Tibial nerve (tissue), 4 donors: ENCODE data around the gene HPS6. TPM values are rescaled to one million over a fixed set of nuclear protein-coding genes. Genes with fewer than 3 reads are reported as not detected.
A peak's percentile ranks its signal among the peaks of the same experiment; 100 is the strongest.

Source experiments
- DNase-seq, 2 donors: peaks; one replicate each; pipeline ENCODE4 v3.0.0-alpha.2; 2019; ENCODE audit warnings: low spot score in 2 of 2
- H3K27ac ChIP-seq, 4 donors: fragments of 200-600 bp; sonication (generic) in 3 of 4; one replicate each; pipeline ENCODE4 v1.5.1; 2017 to 2019; ENCODE audit warnings: mild to moderate bottlenecking in 1 of 4
- H3K27me3 ChIP-seq, 2 donors: fragments of 200-600 bp; sonication (generic) in 1 of 2; one replicate each; pipeline versions ENCODE4 v1.5.1 to v1.6.0; 2017 to 2019
- H3K36me3 ChIP-seq, 3 donors: fragments of 200-600 bp; sonication (generic); one replicate each; pipeline ENCODE4 v1.5.1; 2018 to 2019
- H3K4me1 ChIP-seq, 4 donors: fragments of 200-600 bp; sonication (generic) in 3 of 4; one replicate each; pipeline ENCODE4 v1.5.1; 2017 to 2019
- H3K4me3 ChIP-seq, 4 donors: fragments of 200-600 bp; sonication (generic) in 3 of 4; one replicate each; pipeline ENCODE4 v1.5.1; 2017 to 2019; ENCODE audit warnings: mild to moderate bottlenecking in 1 of 4, moderate library complexity in 1 of 4
- H3K9me3 ChIP-seq, 4 donors: fragments of 200-600 bp; sonication (generic) in 3 of 4; one replicate each; pipeline ENCODE4 v1.5.1; 2017 to 2019
- EP300 ChIP-seq, 2 donors: sonication (generic); formaldehyde crosslinking; IDR thresholded peaks; one replicate each; pipeline ENCODE4 v1.6.1; 2017; ENCODE audit warnings: antibody characterized with exemption in 2 of 2, mild to moderate bottlenecking in 1 of 2
- POLR2A ChIP-seq, 2 donors: fragments of 450-650 bp; IDR thresholded peaks; one replicate each; pipeline ENCODE4 v1.6.1; 2017; ENCODE audit warnings: antibody characterized with exemption in 2 of 2, mild to moderate bottlenecking in 2 of 2, moderate library complexity in 2 of 2
- WGBS, 2 donors: methylation state at CpG; one replicate each; pipeline ENCODE4 v1.1.5; 2018; 5-methylcytosine and 5-hydroxymethylcytosine counted together
- total RNA-seq, 4 donors: library from RNA; depleted of rRNA; stranded (reverse); fragments of >200 nt; gene quantifications; one replicate each; pipeline ENCODE4 v1.1.0, GENCODE V29; 2016
- TF ChIP-seq, protein P1 (sequence below), 5 experiments: fragments of 200-600 bp in 3 of 5; fragments of 450-650 bp in 2 of 5; sonication (generic) in 3 of 5; IDR thresholded peaks; one replicate each; pipeline ENCODE4 v1.5.1; 2016 to 2019; ENCODE audit warnings: antibody characterized with exemption in 5 of 5, mild to moderate bottlenecking in 3 of 5, moderate library complexity in 2 of 5

HPS6 gene
- total RNA-seq, 4 donors from 2014 or later, result 33.5 to 36.5 (median 34.8) TPM

DNA sequence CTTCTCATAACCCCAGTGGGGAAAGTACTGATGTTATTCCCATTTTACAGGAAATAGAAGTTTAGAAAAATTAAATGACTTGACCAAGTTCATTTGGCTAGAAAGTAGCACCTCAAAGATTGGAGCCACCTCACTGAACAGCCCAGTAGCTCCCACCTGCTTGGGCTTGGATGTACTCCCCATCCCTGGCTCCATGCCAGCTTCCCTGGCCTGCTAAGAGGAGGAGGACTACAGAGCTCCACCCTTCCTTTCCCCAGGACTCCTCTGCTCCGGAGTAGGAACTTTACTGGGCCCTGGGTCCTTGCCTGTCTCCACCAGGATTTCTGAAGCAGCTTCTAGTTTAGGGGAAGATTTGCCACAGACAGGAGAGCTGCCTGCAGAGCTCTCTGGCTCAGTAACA lies 3.1 kb downstream of the HPS6 start:
- peaks cover 0 to 48% (median 17%) of the 10 kb centered on the region in 4 donors for H3K4me1 ChIP-seq
- no peak for TF ChIP-seq POLR2A (IDR thresholded peaks at IDR 0.05)
- TF ChIP-seq, protein P1, sequence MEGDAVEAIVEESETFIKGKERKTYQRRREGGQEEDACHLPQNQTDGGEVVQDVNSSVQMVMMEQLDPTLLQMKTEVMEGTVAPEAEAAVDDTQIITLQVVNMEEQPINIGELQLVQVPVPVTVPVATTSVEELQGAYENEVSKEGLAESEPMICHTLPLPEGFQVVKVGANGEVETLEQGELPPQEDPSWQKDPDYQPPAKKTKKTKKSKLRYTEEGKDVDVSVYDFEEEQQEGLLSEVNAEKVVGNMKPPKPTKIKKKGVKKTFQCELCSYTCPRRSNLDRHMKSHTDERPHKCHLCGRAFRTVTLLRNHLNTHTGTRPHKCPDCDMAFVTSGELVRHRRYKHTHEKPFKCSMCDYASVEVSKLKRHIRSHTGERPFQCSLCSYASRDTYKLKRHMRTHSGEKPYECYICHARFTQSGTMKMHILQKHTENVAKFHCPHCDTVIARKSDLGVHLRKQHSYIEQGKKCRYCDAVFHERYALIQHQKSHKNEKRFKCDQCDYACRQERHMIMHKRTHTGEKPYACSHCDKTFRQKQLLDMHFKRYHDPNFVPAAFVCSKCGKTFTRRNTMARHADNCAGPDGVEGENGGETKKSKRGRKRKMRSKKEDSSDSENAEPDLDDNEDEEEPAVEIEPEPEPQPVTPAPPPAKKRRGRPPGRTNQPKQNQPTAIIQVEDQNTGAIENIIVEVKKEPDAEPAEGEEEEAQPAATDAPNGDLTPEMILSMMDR (IDR thresholded peaks at IDR 0.05), result no peak
- TF ChIP-seq EP300 (IDR thresholded peaks at IDR 0.05), result no peak
- 45 to 64% methylated on average over 1 of the region's 1 CpG for WGBS, 2 donors
- H3K27ac ChIP-seq, result no peak overlapping the region
- no peak overlapping the region for H3K4me3 ChIP-seq
- H3K36me3 ChIP-seq, result peaks cover 0 to 31% (median 0%) of the 10 kb centered on the region in 3 donors
- no peaks in the 10 kb centered on the region for H3K27me3 ChIP-seq
- no peaks in the 10 kb centered on the region for H3K9me3 ChIP-seq
- peak in 1 of 2 donors; percentile 22 for DNase-seq

DNA sequence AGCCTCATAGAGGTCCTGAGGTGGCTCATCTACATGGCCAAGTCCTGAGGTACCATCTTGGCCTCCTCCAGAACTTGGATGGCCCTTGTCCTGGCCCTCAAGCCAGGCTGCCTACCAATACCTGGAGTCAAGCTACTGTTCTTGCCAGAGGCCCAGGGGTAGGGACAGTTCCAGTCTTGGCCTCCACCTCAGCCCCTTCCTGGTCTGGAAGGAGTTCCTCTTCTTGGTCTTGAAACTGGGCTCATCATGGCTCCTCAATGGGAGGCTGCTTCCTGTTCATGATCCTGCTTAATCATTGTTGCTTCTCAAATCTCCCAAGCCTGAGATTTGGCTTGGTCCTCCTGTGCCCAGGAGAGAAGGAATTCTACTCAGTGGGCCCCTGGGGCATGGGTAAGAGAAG lies 3.9 kb downstream of the HPS6 start:
- no peaks in the 10 kb centered on the region for H3K27me3 ChIP-seq
- TF ChIP-seq EP300 (IDR thresholded peaks at IDR 0.05) (no peak), POLR2A (IDR thresholded peaks at IDR 0.05) (no peak)
- TF ChIP-seq, protein P1 (IDR thresholded peaks at IDR 0.05), result no peak
- H3K4me3 ChIP-seq, result no peak overlapping the region
- no peak overlapping the region for H3K27ac ChIP-seq
- H3K4me1 ChIP-seq, result peaks cover 0 to 48% (median 17%) of the 10 kb centered on the region in 4 donors
- no peaks in the 10 kb centered on the region for H3K9me3 ChIP-seq
- H3K36me3 ChIP-seq, result peaks cover 0 to 31% (median 0%) of the 10 kb centered on the region in 3 donors
- DNase-seq, result no peak

DNA sequence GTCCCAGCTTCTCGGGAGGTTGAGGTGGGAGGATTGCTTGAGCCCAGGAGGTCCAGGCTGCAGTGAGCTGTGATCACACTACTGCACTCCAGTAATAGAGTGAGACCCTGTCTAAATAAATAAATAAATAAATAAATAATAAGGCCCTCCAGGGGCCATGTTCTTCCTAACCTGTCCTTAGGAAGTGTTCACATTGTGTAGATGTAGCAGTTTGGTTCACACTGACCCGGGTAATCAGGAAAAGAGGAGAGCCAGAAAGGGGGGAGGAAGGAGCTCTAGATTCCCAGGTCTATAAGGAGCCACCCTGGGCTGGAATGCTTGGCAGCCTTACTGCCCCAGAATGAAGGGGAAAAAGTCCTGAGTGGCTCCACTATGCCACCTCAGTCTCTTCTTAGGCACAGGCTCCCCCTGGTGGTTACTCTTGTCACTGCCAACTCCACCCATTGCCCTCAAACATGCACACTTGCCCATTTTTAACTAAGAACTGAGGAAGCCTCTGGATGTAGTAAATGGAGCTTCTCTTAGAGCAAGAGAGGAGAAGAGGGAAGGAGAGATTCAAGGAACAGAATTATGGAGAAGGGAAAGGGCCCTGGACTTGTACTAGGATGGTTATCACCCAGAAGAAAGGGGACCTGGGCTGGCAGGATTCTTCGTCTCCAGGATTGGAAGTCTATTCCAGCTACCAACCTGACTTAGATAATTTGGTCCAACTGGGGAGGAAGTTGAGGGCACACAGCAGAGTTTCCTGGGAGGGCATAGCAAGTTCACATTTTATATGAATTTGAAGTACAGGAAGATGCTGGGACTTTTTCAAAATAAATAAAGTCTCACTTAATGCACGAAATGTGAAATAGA lies 7.8 kb downstream of the HPS6 start:
- Histone ChIP-seq H3K4me1 (peaks cover 0 to 22% (median 0%) of the 10 kb centered on the region in 4 donors), H3K36me3 (peaks cover 0 to 17% (median 0%) of the 10 kb centered on the region in 3 donors), H3K27ac (no peak overlapping the region), H3K9me3 (no peaks in the 10 kb centered on the region), H3K27me3 (no peaks in the 10 kb centered on the region), H3K4me3 (no peak overlapping the region)
- no peak for TF ChIP-seq POLR2A (IDR thresholded peaks at IDR 0.05)
- TF ChIP-seq, protein P1 (IDR thresholded peaks at IDR 0.05), result peak; percentile 83 to 95 (median 88)
- 79 to 83% methylated on average over 4 of the region's 4 CpGs for WGBS, 2 donors
- peak; percentile 79 to 97 for DNase-seq

DNA sequence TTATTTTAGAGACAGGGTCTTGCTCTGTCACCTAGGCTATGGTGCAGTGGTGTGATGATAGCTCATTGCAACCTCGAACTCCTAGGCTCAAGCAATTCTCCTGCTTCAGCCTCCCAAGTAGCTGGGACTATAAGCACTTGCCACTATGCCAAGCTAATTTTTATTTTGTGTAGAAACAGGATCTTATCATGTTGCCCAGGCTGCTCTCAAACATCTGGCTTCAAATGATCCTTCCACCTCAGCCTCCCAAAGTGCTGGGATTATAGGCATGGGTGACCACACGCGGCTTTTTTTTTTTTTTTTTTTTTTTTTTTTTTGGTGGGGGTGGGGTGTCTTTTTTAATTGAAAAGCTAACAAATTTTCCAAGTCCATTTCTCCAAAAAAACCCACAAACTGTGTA lies 18.4 kb downstream of the HPS6 start:
- no peaks in the 10 kb centered on the region for H3K27me3 ChIP-seq
- no peak overlapping the region for H3K27ac ChIP-seq
- DNase-seq, result no peak
- no peak overlapping the region for H3K4me3 ChIP-seq
- no peaks in the 10 kb centered on the region for H3K36me3 ChIP-seq
- WGBS, 2 donors, result 89 to 94% methylated on average over 3 of the region's 3 CpGs
- TF ChIP-seq POLR2A (IDR thresholded peaks at IDR 0.05) (no peak), EP300 (IDR thresholded peaks at IDR 0.05) (no peak)
- TF ChIP-seq, protein P1 (IDR thresholded peaks at IDR 0.05), result no peak
- no peaks in the 10 kb centered on the region for H3K9me3 ChIP-seq
- H3K4me1 ChIP-seq, result no peaks in the 10 kb centered on the region

DNA sequence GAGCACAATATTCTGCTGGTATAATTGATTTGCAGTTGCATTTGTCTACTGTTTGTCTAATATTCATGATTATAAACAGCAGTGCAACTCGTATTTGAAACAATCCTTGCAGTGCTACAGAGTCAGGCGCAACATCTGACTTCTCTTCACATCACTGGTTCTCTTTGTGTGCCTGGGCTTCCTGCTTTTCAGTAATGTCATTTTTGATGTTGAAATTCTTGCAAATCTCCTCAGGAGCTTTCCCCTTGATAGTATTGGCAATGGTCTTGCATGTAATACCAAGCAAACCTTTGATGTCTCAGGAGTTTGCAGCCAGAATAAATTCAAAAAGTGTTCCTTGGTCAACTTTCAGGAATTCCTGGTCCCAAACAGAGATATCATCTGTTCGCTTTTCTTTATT lies 20.2 kb downstream of the HPS6 start:
- no peak overlapping the region for H3K27ac ChIP-seq
- H3K9me3 ChIP-seq, result no peaks in the 10 kb centered on the region
- no peak for TF ChIP-seq POLR2A (IDR thresholded peaks at IDR 0.05)
- TF ChIP-seq, protein P1 (IDR thresholded peaks at IDR 0.05), result no peak
- no peak for TF ChIP-seq EP300 (IDR thresholded peaks at IDR 0.05)
- H3K36me3 ChIP-seq, result no peaks in the 10 kb centered on the region
- DNase-seq, result no peak
- no peaks in the 10 kb centered on the region for H3K4me1 ChIP-seq
- no peaks in the 10 kb centered on the region for H3K27me3 ChIP-seq
- no peak overlapping the region for H3K4me3 ChIP-seq
- WGBS, 2 donors, result 78 to 79% methylated on average over 3 of the region's 3 CpGs
